Measurements from ENCODE around the gene ZNF398. TPM values are rescaled to one million over a fixed set of nuclear protein-coding genes. Genes with fewer than 3 reads are reported as not detected.

Gene ZNF398
- total and polyA plus RNA-seq, 9 of the 15 experiments (the other 6 are each of a cell fraction or from before 2014, with no cell fraction given): 4.0 to 18.6 (median 10.4) TPM

DNA sequence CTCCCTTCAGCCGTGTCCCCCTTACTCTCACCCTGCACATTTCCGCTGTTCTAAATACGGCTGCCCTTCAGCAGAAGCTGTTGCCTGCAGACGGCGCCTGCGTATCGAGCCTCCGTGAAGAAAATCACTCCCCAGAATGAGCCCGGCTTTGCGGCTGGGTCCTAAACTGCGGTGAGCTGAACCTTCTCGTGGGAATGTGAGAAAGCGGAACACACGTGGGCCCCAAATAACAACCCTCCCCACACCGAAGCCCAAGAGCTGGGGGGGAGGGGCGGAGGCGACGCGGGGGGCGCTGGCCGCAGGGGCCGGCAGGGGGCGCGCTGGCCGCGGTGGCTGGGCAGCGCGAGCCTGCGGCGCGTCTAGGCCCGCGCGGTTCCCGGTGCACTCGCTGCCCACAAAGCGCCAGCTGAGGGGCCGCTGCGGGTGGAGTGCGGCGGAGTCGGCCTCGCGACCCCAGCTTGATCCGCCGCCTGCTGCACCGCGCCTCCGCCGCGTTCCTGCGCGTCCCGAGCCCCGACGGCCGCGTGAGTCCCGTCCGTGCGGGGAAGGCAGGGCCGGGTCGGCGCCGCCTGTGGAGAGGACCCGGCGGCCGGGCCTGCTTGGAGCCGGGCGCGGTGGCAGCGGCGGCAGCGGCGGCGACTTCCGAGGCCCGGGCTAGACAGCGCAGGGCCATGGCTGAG lies at the start of gene ZNF398 (continued):
- TF ChIP-seq NCOA6 (IDR thresholded peaks at IDR 0.05): peak; percentile 77
- TF ChIP-seq, protein P1, sequence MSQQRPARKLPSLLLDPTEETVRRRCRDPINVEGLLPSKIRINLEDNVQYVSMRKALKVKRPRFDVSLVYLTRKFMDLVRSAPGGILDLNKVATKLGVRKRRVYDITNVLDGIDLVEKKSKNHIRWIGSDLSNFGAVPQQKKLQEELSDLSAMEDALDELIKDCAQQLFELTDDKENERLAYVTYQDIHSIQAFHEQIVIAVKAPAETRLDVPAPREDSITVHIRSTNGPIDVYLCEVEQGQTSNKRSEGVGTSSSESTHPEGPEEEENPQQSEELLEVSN (IDR thresholded peaks at IDR 0.05; ENCODE audit: borderline replicate concordance in 1 of 2, extremely low read depth in 1 of 2, insufficient read depth in 1 of 2, insufficient read length in 1 of 2, low read depth in 1 of 2, low read length in 1 of 2, poor library complexity in 1 of 2, severe bottlenecking in 1 of 2): peak; percentile 13 to 47
- TF ChIP-seq, protein P2, sequence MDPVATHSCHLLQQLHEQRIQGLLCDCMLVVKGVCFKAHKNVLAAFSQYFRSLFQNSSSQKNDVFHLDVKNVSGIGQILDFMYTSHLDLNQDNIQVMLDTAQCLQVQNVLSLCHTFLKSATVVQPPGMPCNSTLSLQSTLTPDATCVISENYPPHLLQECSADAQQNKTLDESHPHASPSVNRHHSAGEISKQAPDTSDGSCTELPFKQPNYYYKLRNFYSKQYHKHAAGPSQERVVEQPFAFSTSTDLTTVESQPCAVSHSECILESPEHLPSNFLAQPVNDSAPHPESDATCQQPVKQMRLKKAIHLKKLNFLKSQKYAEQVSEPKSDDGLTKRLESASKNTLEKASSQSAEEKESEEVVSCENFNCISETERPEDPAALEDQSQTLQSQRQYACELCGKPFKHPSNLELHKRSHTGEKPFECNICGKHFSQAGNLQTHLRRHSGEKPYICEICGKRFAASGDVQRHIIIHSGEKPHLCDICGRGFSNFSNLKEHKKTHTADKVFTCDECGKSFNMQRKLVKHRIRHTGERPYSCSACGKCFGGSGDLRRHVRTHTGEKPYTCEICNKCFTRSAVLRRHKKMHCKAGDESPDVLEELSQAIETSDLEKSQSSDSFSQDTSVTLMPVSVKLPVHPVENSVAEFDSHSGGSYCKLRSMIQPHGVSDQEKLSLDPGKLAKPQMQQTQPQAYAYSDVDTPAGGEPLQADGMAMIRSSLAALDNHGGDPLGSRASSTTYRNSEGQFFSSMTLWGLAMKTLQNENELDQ (CRISPR knock-in tag; IDR thresholded peaks at IDR 0.05; ENCODE audit: borderline replicate concordance): 0 out of 2 replicates have a peak, but pooled peaks have one; percentile 40
- TF ChIP-seq, protein P3, sequence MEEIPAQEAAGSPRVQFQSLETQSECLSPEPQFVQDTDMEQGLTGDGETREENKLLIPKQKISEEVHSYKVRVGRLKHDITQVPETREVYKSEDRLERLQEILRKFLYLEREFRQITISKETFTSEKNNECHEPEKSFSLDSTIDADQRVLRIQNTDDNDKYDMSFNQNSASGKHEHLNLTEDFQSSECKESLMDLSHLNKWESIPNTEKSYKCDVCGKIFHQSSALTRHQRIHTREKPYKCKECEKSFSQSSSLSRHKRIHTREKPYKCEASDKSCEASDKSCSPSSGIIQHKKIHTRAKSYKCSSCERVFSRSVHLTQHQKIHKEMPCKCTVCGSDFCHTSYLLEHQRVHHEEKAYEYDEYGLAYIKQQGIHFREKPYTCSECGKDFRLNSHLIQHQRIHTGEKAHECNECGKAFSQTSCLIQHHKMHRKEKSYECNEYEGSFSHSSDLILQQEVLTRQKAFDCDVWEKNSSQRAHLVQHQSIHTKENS (CRISPR knock-in tag; IDR thresholded peaks at IDR 0.05): no peak
- TF ChIP-seq ZNF77 (CRISPR knock-in tag; IDR thresholded peaks at IDR 0.05): no peak
- 0 out of 2 replicates have a peak, but pooled peaks have one; percentile 29 for TF ChIP-seq ZNF232 (CRISPR knock-in tag; IDR thresholded peaks at IDR 0.05)
- TF ChIP-seq RUNX1 (IDR thresholded peaks at IDR 0.05; ENCODE audit: low read depth): no peak
- TF ChIP-seq ZKSCAN8 (CRISPR knock-in tag; IDR thresholded peaks at IDR 0.05): no peak
- TF ChIP-seq, protein P4, sequence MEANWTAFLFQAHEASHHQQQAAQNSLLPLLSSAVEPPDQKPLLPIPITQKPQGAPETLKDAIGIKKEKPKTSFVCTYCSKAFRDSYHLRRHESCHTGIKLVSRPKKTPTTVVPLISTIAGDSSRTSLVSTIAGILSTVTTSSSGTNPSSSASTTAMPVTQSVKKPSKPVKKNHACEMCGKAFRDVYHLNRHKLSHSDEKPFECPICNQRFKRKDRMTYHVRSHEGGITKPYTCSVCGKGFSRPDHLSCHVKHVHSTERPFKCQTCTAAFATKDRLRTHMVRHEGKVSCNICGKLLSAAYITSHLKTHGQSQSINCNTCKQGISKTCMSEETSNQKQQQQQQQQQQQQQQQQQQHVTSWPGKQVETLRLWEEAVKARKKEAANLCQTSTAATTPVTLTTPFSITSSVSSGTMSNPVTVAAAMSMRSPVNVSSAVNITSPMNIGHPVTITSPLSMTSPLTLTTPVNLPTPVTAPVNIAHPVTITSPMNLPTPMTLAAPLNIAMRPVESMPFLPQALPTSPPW (CRISPR knock-in tag; IDR thresholded peaks at IDR 0.05): peak; percentile 100
- TF ChIP-seq, protein P5, sequence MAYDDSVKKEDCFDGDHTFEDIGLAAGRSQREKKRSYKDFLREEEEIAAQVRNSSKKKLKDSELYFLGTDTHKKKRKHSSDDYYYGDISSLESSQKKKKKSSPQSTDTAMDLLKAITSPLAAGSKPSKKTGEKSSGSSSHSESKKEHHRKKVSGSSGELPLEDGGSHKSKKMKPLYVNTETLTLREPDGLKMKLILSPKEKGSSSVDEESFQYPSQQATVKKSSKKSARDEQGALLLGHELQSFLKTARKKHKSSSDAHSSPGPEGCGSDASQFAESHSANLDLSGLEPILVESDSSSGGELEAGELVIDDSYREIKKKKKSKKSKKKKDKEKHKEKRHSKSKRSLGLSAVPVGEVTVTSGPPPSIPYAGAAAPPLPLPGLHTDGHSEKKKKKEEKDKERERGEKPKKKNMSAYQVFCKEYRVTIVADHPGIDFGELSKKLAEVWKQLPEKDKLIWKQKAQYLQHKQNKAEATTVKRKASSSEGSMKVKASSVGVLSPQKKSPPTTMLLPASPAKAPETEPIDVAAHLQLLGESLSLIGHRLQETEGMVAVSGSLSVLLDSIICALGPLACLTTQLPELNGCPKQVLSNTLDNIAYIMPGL (CRISPR knock-in tag; IDR thresholded peaks at IDR 0.05): peak; percentile 98; the same call in 1 of the 2 replicates
- no peak for TF ChIP-seq EZH2 (IDR thresholded peaks at IDR 0.05; ENCODE audit: borderline replicate concordance, low read depth, low read length)
- TF ChIP-seq TCFL5 (CRISPR knock-in tag; conservative IDR thresholded peaks at IDR 0.05): no peak
- no peak for TF ChIP-seq MYNN (IDR thresholded peaks at IDR 0.05)
- TF ChIP-seq MYNN (CRISPR knock-in tag; IDR thresholded peaks at IDR 0.05): no peak
- TF ChIP-seq PHTF2 (CRISPR knock-in tag; IDR thresholded peaks at IDR 0.05): no peak
- TF ChIP-seq KLF16 (IDR thresholded peaks at IDR 0.05): no peak
- TF ChIP-seq SP1 (CRISPR knock-in tag; IDR thresholded peaks at IDR 0.05): peak; percentile 7; the same call in 1 of the 2 replicates
- no peak for TF ChIP-seq CHCHD3 (CRISPR knock-in tag; IDR thresholded peaks at IDR 0.05)
- TF ChIP-seq, protein P6, sequence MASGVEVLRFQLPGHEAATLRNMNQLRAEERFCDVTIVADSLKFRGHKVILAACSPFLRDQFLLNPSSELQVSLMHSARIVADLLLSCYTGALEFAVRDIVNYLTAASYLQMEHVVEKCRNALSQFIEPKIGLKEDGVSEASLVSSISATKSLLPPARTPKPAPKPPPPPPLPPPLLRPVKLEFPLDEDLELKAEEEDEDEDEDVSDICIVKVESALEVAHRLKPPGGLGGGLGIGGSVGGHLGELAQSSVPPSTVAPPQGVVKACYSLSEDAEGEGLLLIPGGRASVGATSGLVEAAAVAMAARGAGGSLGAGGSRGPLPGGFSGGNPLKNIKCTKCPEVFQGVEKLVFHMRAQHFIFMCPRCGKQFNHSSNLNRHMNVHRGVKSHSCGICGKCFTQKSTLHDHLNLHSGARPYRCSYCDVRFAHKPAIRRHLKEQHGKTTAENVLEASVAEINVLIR (CRISPR knock-in tag; IDR thresholded peaks at IDR 0.05): 0 out of 2 replicates have a peak, but pooled peaks have one; percentile 36

Data from K562 (cell line).